Natural killer cell (primary cell): ENCODE measurements around the gene GABRA5. TPM values are rescaled to one million over a fixed set of nuclear protein-coding genes. Genes with fewer than 3 reads are reported as not detected.
"Not testable (repeated sequence)": the region's sequence is repeated elsewhere in the genome, so short reads cannot be mapped to it uniquely, and the experiment has no call there.

Source experiments
- ATAC-seq, 3 donors: fragments of 150-1000 bp in 2 of 3; fragments of 200-7000 bp in 1 of 3; cut with Tn5 transposase; 1 replicate in 1 of 3; 2 replicates in 2 of 3; pipeline ENCODE4 v1.10.0; 2021; ENCODE audit warnings: mild to moderate bottlenecking in 2 of 3, moderate library complexity in 2 of 3
- DNase-seq, 2 donors: peaks; one replicate each; pipeline versions ENCODE4 v3.0.0 to v3.0.0-alpha.2; 2013 to 2021; ENCODE audit warnings: mixed read lengths in 1 of 2
- H3K27ac ChIP-seq: one replicate; pipeline ENCODE4 v1.5.1; 2013; ENCODE audit warnings: mild to moderate bottlenecking, low read length
- H3K27me3 ChIP-seq: one replicate; pipeline ENCODE4 v1.6.1; 2013; ENCODE audit warnings: low read length; ENCODE audit not compliant: control insufficient read depth, insufficient read depth
- H3K36me3 ChIP-seq: one replicate; pipeline ENCODE4 v1.6.1; 2013; ENCODE audit warnings: low read length; ENCODE audit not compliant: control insufficient read depth, insufficient read depth
- H3K4me1 ChIP-seq: one replicate; pipeline ENCODE4 v1.6.1; 2013; ENCODE audit warnings: low read length; ENCODE audit not compliant: control insufficient read depth, insufficient read depth
- H3K4me3 ChIP-seq: one replicate; pipeline ENCODE4 v1.5.1; 2013; ENCODE audit warnings: low read length
- H3K9me3 ChIP-seq: one replicate; pipeline ENCODE4 v1.6.1; 2013; ENCODE audit warnings: low read length; ENCODE audit not compliant: control insufficient read depth, insufficient read depth
- H3K27ac Mint-ChIP-seq, 2 donors: one replicate each; pipeline ENCODE4 v1.8.0; 2022; ENCODE audit warnings: mild to moderate bottlenecking in 2 of 2, mixed read lengths in 2 of 2, moderate library complexity in 1 of 2
- H3K27me3 Mint-ChIP-seq, 2 donors: one replicate each; pipeline ENCODE4 v1.8.0; 2022; ENCODE audit warnings: low read depth in 2 of 2, mixed read lengths in 2 of 2
- H3K36me3 Mint-ChIP-seq: one replicate; pipeline ENCODE4 v1.8.0; 2022; ENCODE audit warnings: mixed read lengths
- H3K4me1 Mint-ChIP-seq, 2 donors: one replicate each; pipeline ENCODE4 v1.8.0; 2022; ENCODE audit warnings: mixed read lengths in 2 of 2
- H3K4me3 Mint-ChIP-seq: one replicate; pipeline ENCODE4 v1.8.0; 2022; ENCODE audit warnings: mild to moderate bottlenecking, moderate library complexity, mixed read lengths
- H3K9me3 Mint-ChIP-seq, 2 donors: one replicate each; pipeline ENCODE4 v1.8.0; 2022; ENCODE audit warnings: mixed read lengths in 2 of 2
- CTCF ChIP-seq: fragments of 200-600 bp; IDR thresholded peaks from one replicate; pipeline ENCODE4 v1.8.0; 2022; ENCODE audit warnings: antibody characterized with exemption
- WGBS: methylation state at CpG from one replicate; pipeline ENCODE4 v1.1.7; 2013; ENCODE audit warnings: missing lambda C conversion rate; ENCODE audit not compliant: insufficient coverage; 5-methylcytosine and 5-hydroxymethylcytosine counted together
- intact Hi-C: fragments of 100-400 bp; cut with micrococcal nuclease; formaldehyde crosslinking; loops from one replicate; pipeline ENCODE4 v1.14.2; 2022
- total RNA-seq, 4 donors: library from RNA; stranded (reverse); fragments of 120-200 nt in 1 of 4; gene quantifications; one replicate each; pipeline versions ENCODE4 v1.2.3 to v1.2.4, GENCODE V29; 2013 to 2022

Gene GABRA5
- total RNA-seq, 3 donors from 2014 or later (not counting 1 experiment from before 2014, with no cell fraction given): not detected

GRCh38 chr15:26892678-26893077 lies 25.8 kb downstream of the GABRA5 start:
- 89% methylated on average over 14 of the region's 14 CpGs for WGBS
- no peak for TF ChIP-seq CTCF
- Histone ChIP-seq H3K4me3 (no peak overlapping the region), H3K4me1 (no peaks in the 10 kb centered on the region), H3K27ac (no peak overlapping the region), H3K9me3 (no peaks in the 10 kb centered on the region), H3K36me3 (no peaks in the 10 kb centered on the region), H3K27me3 (no peaks in the 10 kb centered on the region)
- no peak overlapping the region for H3K4me3 Mint-ChIP-seq
- intact Hi-C loops: no loop called here
- H3K9me3 Mint-ChIP-seq: peaks cover 5 to 10% of the 10 kb centered on the region in 2 donors
- H3K4me1 Mint-ChIP-seq: no peaks in the 10 kb centered on the region
- peak in 1 of 3 donors; percentile 44 for ATAC-seq
- no peak for DNase-seq
- no peaks in the 10 kb centered on the region for H3K27me3 Mint-ChIP-seq
- H3K27ac Mint-ChIP-seq: no peak overlapping the region
- no peaks in the 10 kb centered on the region for H3K36me3 Mint-ChIP-seq

GRCh38 chr15:26893351-26894065 lies 26.6 kb downstream of the GABRA5 start:
- H3K27ac ChIP-seq: no peak overlapping the region
- H3K27me3 Mint-ChIP-seq: no peaks in the 10 kb centered on the region
- H3K36me3 Mint-ChIP-seq: no peaks in the 10 kb centered on the region
- no peaks in the 10 kb centered on the region for H3K36me3 ChIP-seq
- no peak overlapping the region for H3K27ac Mint-ChIP-seq
- no peaks in the 10 kb centered on the region for H3K4me1 Mint-ChIP-seq
- H3K4me3 Mint-ChIP-seq: no peak overlapping the region
- ATAC-seq (peak in 1 of 3 donors; percentile 3), DNase-seq (no peak)
- TF ChIP-seq CTCF: no peak
- WGBS: 86% methylated on average over 35 of the region's 35 CpGs
- intact Hi-C loops: no loop called here
- peaks cover 5 to 10% of the 10 kb centered on the region in 2 donors for H3K9me3 Mint-ChIP-seq
- no peaks in the 10 kb centered on the region for H3K4me1 ChIP-seq
- no peak overlapping the region for H3K4me3 ChIP-seq
- no peaks in the 10 kb centered on the region for H3K27me3 ChIP-seq
- H3K9me3 ChIP-seq: no peaks in the 10 kb centered on the region

- Histone ChIP-seq H3K27ac (no peak overlapping the region), H3K4me3 (no peak overlapping the region), H3K9me3 (peaks cover 3% of the 10 kb centered on the region), H3K36me3 (no peaks in the 10 kb centered on the region), H3K4me1 (no peaks in the 10 kb centered on the region), H3K27me3 (no peaks in the 10 kb centered on the region)
- 63% methylated on average over 26 of the region's 26 CpGs for WGBS
- no peak overlapping the region for H3K4me3 Mint-ChIP-seq
- no peaks in the 10 kb centered on the region for H3K36me3 Mint-ChIP-seq
- H3K27me3 Mint-ChIP-seq: no peaks in the 10 kb centered on the region
- ATAC-seq (no peak), DNase-seq (no peak)
- no peaks in the 10 kb centered on the region for H3K4me1 Mint-ChIP-seq
- intact Hi-C loops: no loop called here
- no peak for TF ChIP-seq CTCF
- no peak overlapping the region for H3K27ac Mint-ChIP-seq
- peaks cover 5 to 10% of the 10 kb centered on the region in 2 donors for H3K9me3 Mint-ChIP-seq
Observed at GRCh38 chr15:26894181-26894580, 27.3 kb downstream of the GABRA5 start.

GRCh38 chr15:26895346-26895745 lies 28.5 kb downstream of the GABRA5 start:
- H3K9me3 Mint-ChIP-seq: peaks cover 5 to 12% of the 10 kb centered on the region in 2 donors
- H3K4me3 Mint-ChIP-seq, H3K27me3 Mint-ChIP-seq, H3K36me3 ChIP-seq, H3K27ac Mint-ChIP-seq, H3K27ac ChIP-seq, DNase-seq, ATAC-seq, H3K4me3 ChIP-seq, H3K27me3 ChIP-seq, H3K9me3 ChIP-seq, H3K4me1 ChIP-seq, H3K36me3 Mint-ChIP-seq, intact Hi-C loops, H3K4me1 Mint-ChIP-seq: not testable (repeated sequence)
- 97% methylated on average over 19 of the region's 19 CpGs for WGBS
